HepG2 (cell line): Measurements from ENCODE around the gene TP53AIP1. TPM values are rescaled to one million over a fixed set of nuclear protein-coding genes. Genes with fewer than 3 reads are reported as not detected.

Source experiments
- ATAC-seq: fragments of 200-7000 bp; cut with Tn5 transposase; 3 replicates; pipeline ENCODE4 v1.9.1; 2020; ENCODE audit warnings: mild to moderate bottlenecking, moderate library complexity
- BruUV-seq: library from RNA; stranded (reverse); fragments of 400-500 nt; replicated peaks from 2 replicates; lab custom pipeline; 2021; lab: Mats Ljungman, UMichigan
- CTCF ChIA-PET: fragments of 300-600 bp; formaldehyde crosslinking; extraction: SDS; loops from one replicate; lab custom pipeline; 2021; ENCODE audit warnings: low total read pairs, inconsistent platforms, low intra/inter-chr PET ratio; lab: Yijun Ruan, JAX
- POLR2A ChIA-PET: fragments of 350-600 bp; sonication (Branson Sonifier 250); formaldehyde crosslinking; loops from one replicate; lab custom pipeline; 2020; ENCODE audit warnings: antibody characterized with exemption, inconsistent platforms; lab: Yijun Ruan, JAX
- DNase-seq: peaks from one replicate; pipeline ENCODE4 v3.0.0-alpha.2; 2015; ENCODE audit warnings: low spot score
- FAIRE-seq: peaks from 3 replicates; lab custom pipeline; 2011; peaks lifted over from hg19 to GRCh38; lab: Jason Lieb, UNC
- H2AFZ ChIP-seq: one replicate; pipeline ENCODE4 v1.6.1; 2011; ENCODE audit warnings: low read length, inconsistent platforms
- H3K27ac ChIP-seq: fragments of 300-600 bp; 3 replicates; pipeline ENCODE4 v1.8.0; 2011; ENCODE audit warnings: mixed run types, mild to moderate bottlenecking, mixed read lengths, low read length, inconsistent platforms; ENCODE audit not compliant: insufficient read depth; ENCODE audit errors: extremely low read length
- H3K27me3 ChIP-seq, 2 experiments: fragments of 200-600 bp in 1 of 2; 2 replicates in 1 of 2; 3 replicates in 1 of 2; pipeline versions ENCODE4 v1.6.0 to v1.8.0; 2011; ENCODE audit warnings: low read length in 2 of 2, mild to moderate bottlenecking in 2 of 2, moderate library complexity in 2 of 2, inconsistent platforms in 1 of 2; ENCODE audit not compliant: insufficient read depth in 2 of 2, control insufficient read depth in 1 of 2
- H3K36me3 ChIP-seq, 2 experiments: fragments of 200-600 bp in 1 of 2; replicated peaks in 1 of 2; 2 replicates in 1 of 2; 3 replicates in 1 of 2; pipeline versions ENCODE4 v1.5.1 to v1.8.0; 2011; ENCODE audit warnings: low read length in 2 of 2, inconsistent platforms in 1 of 2; ENCODE audit not compliant: insufficient read depth in 2 of 2, control insufficient read depth in 1 of 2
- H3K4me1 ChIP-seq: 2 replicates; pipeline ENCODE4 v1.5.1; 2012; ENCODE audit warnings: low read length, inconsistent platforms; ENCODE audit not compliant: insufficient read depth
- H3K4me2 ChIP-seq: 2 replicates; pipeline ENCODE4 v1.6.0; 2011; ENCODE audit warnings: low read depth, low read length, inconsistent platforms
- H3K4me3 ChIP-seq, 3 experiments: fragments of 200-600 bp in 1 of 3; sonication (generic), shearing (Covaris generic) in 1 of 3; replicated peaks in 1 of 3; 2 replicates each; pipeline ENCODE4 v1.5.1; 2011 to 2016; ENCODE audit warnings: low read length in 3 of 3, inconsistent platforms in 2 of 3, low read depth in 2 of 3, mild to moderate bottlenecking in 2 of 3, control low read depth in 1 of 3, mixed read lengths in 1 of 3; ENCODE audit not compliant: insufficient read depth in 1 of 3
- H3K79me2 ChIP-seq: one replicate; pipeline ENCODE4 v1.6.1; 2011; ENCODE audit warnings: low read length, inconsistent platforms; ENCODE audit not compliant: insufficient read depth
- H3K9ac ChIP-seq: 2 replicates; pipeline ENCODE4 v1.6.0; 2011; ENCODE audit warnings: mild to moderate bottlenecking, low read depth, low read length, inconsistent platforms; ENCODE audit not compliant: insufficient read depth
- H3K9me3 ChIP-seq: 2 replicates; pipeline ENCODE4 v1.5.1; 2012; ENCODE audit warnings: mild to moderate bottlenecking, low read length
- H4K20me1 ChIP-seq: 2 replicates; pipeline ENCODE4 v1.6.0; 2011; ENCODE audit warnings: inconsistent platforms, mild to moderate bottlenecking, low read length, moderate library complexity; ENCODE audit not compliant: insufficient read depth
- ASH2L ChIP-seq: fragments of 300-600, 200-600 bp; sonication (generic); IDR thresholded peaks from 2 replicates; pipeline ENCODE4 v1.7.0; 2017; ENCODE audit warnings: low read depth, mild to moderate bottlenecking, moderate library complexity, mixed read lengths, low read length; ENCODE audit not compliant: insufficient read length
- KAT2B ChIP-seq: fragments of 150-350 bp; IDR thresholded peaks from 2 replicates; pipeline ENCODE4 v1.6.1; 2014; ENCODE audit warnings: low read depth, low read length, borderline replicate concordance
- KMT2A ChIP-seq: sonication (generic); formaldehyde crosslinking; IDR thresholded peaks from 2 replicates; pipeline ENCODE4 v1.4.0; 2020; ENCODE audit warnings: missing genetic modification reagents
- ZNF333 ChIP-seq: sonication (generic); formaldehyde crosslinking; IDR thresholded peaks from 2 replicates; pipeline ENCODE4 v1.4.0; 2020; ENCODE audit warnings: mild to moderate bottlenecking, missing genetic modification reagents, borderline replicate concordance
- ZNF678 ChIP-seq: sonication (generic); formaldehyde crosslinking; IDR thresholded peaks from 2 replicates; pipeline ENCODE4 v1.4.0; 2020; ENCODE audit warnings: mild to moderate bottlenecking, missing genetic modification reagents
- ZNF777 ChIP-seq: sonication (generic); formaldehyde crosslinking; IDR thresholded peaks from 2 replicates; pipeline ENCODE4 v1.4.0; 2020; ENCODE audit warnings: missing genetic modification reagents
- ZNF781 ChIP-seq: sonication (generic); formaldehyde crosslinking; IDR thresholded peaks from 2 replicates; pipeline ENCODE4 v1.5.1; 2020; ENCODE audit warnings: borderline replicate concordance, mild to moderate bottlenecking, missing genetic modification reagents; ENCODE audit errors: not compliant biosample characterization
- WGBS: methylation state at CpG from one replicate; pipeline ENCODE4 v1.1.6; 2017; ENCODE audit warnings: low lambda C conversion rate; 5-methylcytosine and 5-hydroxymethylcytosine counted together
- in situ Hi-C: cut with HindIII; loops from 2 replicates; pipeline ENCODE4 v1.10.0; 2017; ENCODE audit warnings: low pct_unique_long_range_greater_than_20kb; ENCODE audit not compliant: extremely low pct_ligation_motif_present
- intact Hi-C: fragments of 100-400 bp; cut with micrococcal nuclease; formaldehyde crosslinking; loops from one replicate; pipeline ENCODE4 v1.10.0; 2022; ENCODE audit not compliant: unreplicated experiment
- polyA plus RNA-seq, 8 experiments: library from polyadenylated mRNA; depleted of rRNA in 3 of 8; stranded (reverse) in 7 of 8; unstranded in 1 of 8; fragments of >200 nt; fragmentation: Illumina TruSeq in 4 of 8; extraction: Trizol in 4 of 8; gene quantifications; 2 replicates each; pipeline versions ENCODE4 v1.2.1 to v1.2.3, GENCODE V29; 2011 to 2016; ENCODE audit warnings: low read depth in 4 of 8, missing spikeins in 1 of 8, mixed read lengths in 1 of 8; ENCODE audit not compliant: insufficient read depth in 1 of 8
- total RNA-seq, 5 experiments: library from RNA; depleted of rRNA; stranded (reverse); fragments of >200 nt; fragmentation: Illumina TruSeq; extraction: Trizol; gene quantifications; 2 replicates each; pipeline ENCODE4 v1.2.3, GENCODE V29; 2016; ENCODE audit warnings: low read depth in 1 of 5
- TF ChIP-seq, protein P1 (sequence below): sonication (generic); formaldehyde crosslinking; conservative IDR thresholded peaks from 2 replicates; pipeline ENCODE4 v1.8.0; 2022; ENCODE audit warnings: low read depth, missing genetic modification reagents
- TF ChIP-seq, protein P2 (sequence below): sonication (generic); formaldehyde crosslinking; IDR thresholded peaks from 2 replicates; pipeline ENCODE4 v1.5.0; 2020; ENCODE audit warnings: mild to moderate bottlenecking, missing genetic modification reagents

The TP53AIP1 gene
- total and polyA plus RNA-seq, 2 of the 13 experiments (the other 11 are each of a cell fraction or from before 2014, with no cell fraction given): 0.11 TPM; not detected in 1

DNA sequence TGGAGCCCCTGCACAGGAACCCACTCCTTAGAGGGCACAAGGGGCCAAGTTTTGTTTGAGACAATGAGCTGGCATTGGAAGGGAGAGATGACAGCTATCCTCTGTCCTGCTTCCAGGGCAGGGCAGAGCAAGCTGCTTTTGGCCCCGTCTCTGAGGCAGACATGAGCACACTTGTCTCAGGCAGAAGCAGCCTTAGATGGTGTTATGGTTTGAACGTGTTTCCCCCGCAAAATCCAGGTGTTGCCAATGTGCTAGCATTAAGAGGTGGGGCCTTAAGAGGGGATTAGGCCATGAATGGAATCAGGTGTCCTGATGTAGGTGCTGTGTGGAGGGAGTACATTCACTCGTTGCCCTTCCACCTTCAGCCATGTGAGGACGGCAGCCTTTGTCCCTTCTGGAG, 2.5 kb downstream of the TP53AIP1 start:
- Histone ChIP-seq H3K4me2 (no peak overlapping the region), H3K27me3 (peaks cover 14 to 72% of the 10 kb centered on the region in 2 experiments; a peak in 3 of 5 replicates), H4K20me1 (no peaks in the 10 kb centered on the region), H2AFZ (no peak overlapping the region), H3K9me3 (no peaks in the 10 kb centered on the region), H3K4me3 (no peak overlapping the region), H3K79me2 (no peaks in the 10 kb centered on the region), H3K4me1 (no peaks in the 10 kb centered on the region), H3K36me3 (no peaks in the 10 kb centered on the region), H3K27ac (no peak overlapping the region), H3K9ac (no peak overlapping the region)
- WGBS: 0% methylated on average over 2 of the region's 5 CpGs
- in situ Hi-C loops: no loop called here
- CTCF ChIA-PET: no interaction called here
- intact Hi-C loops: no loop called here
- BruUV-seq: no TSS peak
- ATAC-seq (no peak), DNase-seq (no peak), FAIRE-seq (no peak)
- POLR2A ChIA-PET: no interaction called here
- TF ChIP-seq ZNF678 (CRISPR knock-in tag): no peak

DNA sequence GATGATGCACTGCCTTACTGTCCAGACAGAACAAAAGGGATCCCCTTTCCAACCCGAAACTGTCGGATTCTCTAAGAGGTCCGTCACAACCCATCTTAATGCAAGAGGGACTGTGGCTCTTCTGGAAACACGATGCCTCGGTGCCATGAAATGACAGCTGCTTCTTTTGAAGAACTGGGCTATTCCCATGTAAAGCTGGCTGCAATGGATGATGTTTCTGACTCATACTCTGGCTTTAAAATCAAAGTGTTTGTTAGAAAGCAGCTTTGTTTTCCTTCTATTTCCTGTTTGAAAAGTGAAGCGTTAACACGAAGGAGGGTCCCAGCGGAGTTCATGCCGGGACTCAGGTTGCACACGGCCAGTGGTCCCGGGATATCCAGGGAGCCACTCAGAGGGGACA, 3.1 kb downstream of the TP53AIP1 start:
- Histone ChIP-seq H3K4me1 (no peaks in the 10 kb centered on the region), H3K27ac (no peak overlapping the region), H3K79me2 (no peaks in the 10 kb centered on the region), H3K4me2 (no peak overlapping the region), H3K27me3 (peaks cover 14 to 70% of the 10 kb centered on the region in 2 experiments; a peak in 3 of 5 replicates), H2AFZ (no peak overlapping the region), H4K20me1 (no peaks in the 10 kb centered on the region), H3K9ac (no peak overlapping the region), H3K9me3 (no peaks in the 10 kb centered on the region), H3K36me3 (no peaks in the 10 kb centered on the region), H3K4me3 (no peak overlapping the region)
- no peak for FAIRE-seq
- in situ Hi-C loops: no loop called here
- ATAC-seq: no peak
- no TSS peak for BruUV-seq
- CTCF ChIA-PET: no interaction called here
- intact Hi-C loops: no loop called here
- DNase-seq: no peak
- POLR2A ChIA-PET: no interaction called here
- WGBS: 28% methylated on average over 8 of the region's 11 CpGs
- TF ChIP-seq, protein P1, sequence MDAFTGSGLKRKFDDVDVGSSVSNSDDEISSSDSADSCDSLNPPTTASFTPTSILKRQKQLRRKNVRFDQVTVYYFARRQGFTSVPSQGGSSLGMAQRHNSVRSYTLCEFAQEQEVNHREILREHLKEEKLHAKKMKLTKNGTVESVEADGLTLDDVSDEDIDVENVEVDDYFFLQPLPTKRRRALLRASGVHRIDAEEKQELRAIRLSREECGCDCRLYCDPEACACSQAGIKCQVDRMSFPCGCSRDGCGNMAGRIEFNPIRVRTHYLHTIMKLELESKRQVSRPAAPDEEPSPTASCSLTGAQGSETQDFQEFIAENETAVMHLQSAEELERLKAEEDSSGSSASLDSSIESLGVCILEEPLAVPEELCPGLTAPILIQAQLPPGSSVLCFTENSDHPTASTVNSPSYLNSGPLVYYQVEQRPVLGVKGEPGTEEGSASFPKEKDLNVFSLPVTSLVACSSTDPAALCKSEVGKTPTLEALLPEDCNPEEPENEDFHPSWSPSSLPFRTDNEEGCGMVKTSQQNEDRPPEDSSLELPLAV (CRISPR knock-in tag): no peak
- TF ChIP-seq ZNF777 (CRISPR knock-in tag) (no peak), ZNF333 (no peak), ASH2L (no peak), KAT2B (no peak), ZNF781 (CRISPR knock-in tag) (no peak), KMT2A (CRISPR knock-in tag) (no peak)
- TF ChIP-seq, protein P2, sequence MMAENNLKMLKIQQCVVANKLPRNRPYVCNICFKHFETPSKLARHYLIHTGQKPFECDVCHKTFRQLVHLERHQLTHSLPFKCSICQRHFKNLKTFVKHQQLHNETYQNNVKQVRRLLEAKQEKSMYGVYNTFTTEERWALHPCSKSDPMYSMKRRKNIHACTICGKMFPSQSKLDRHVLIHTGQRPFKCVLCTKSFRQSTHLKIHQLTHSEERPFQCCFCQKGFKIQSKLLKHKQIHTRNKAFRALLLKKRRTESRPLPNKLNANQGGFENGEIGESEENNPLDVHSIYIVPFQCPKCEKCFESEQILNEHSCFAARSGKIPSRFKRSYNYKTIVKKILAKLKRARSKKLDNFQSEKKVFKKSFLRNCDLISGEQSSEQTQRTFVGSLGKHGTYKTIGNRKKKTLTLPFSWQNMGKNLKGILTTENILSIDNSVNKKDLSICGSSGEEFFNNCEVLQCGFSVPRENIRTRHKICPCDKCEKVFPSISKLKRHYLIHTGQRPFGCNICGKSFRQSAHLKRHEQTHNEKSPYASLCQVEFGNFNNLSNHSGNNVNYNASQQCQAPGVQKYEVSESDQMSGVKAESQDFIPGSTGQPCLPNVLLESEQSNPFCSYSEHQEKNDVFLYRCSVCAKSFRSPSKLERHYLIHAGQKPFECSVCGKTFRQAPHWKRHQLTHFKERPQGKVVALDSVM (CRISPR knock-in tag): no peak
